GM19025 (cell line): Measurements from ENCODE around the gene ZNF853.
"Not testable (repeated sequence)": the region's sequence is repeated elsewhere in the genome, so short reads cannot be mapped to it uniquely, and the experiment has no call there.

Source experiments
- ATAC-seq: cut with Tn5 transposase; IDR thresholded peaks from one replicate; pipeline ENCODE4 v1.9.1; 2021; ENCODE audit warnings: mild to moderate bottlenecking, low read depth, moderate library complexity; ENCODE audit not compliant: unreplicated experiment

The ZNF853 gene

DNA sequence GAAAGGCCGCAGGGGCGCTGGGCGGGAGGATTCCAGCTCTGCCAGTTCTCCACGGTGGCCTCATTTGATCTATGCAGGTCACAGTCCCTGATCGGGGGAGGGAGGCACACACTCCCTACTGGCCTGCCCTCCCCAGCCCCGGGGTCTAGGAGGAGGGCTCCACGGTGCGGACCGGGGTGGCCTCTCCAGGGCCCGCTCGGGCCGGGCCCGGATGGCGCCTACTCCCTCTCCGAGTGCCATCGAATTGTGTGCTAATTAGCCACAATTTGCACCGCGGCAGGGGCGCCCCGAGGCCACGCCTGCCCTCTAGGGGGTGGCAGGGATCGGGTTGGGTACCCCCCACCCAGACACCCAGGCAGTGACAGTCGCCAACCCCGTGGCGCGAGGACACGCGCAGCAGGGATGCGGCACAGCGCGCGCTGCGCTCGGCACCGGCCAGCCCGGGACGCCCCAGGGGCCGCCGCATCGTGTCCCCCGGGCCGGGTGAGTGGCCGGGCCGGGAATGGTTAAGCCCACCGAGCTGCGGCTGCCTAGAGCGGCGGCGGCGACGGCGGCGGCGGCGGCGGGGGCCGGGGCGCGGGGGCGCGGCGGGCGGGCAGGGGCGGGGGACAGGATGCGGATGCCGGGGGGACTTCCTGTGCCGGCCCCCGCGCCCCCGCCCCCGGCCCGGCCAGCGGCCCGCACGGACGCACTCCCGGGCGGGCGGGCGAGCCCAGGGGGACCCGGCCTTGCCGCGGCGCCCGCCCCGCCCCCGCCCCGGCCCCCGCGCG, at the start of gene ZNF853:
TSS of gene ZNF853 (plus strand) at position 658 of the 770 bp plus-strand sequence. CDS start 565 bp downstream, outside the sequence.
- ATAC-seq: no peak

GRCh38 chr7:6565655-6566054, 49.8 kb upstream of the ZNF853 start:
- ATAC-seq: no peak

GRCh38 chr7:6567886-6568285, 47.5 kb upstream of the ZNF853 start:
- ATAC-seq: no peak

- ATAC-seq: no peak
Measured at GRCh38 chr7:6571160-6571779, 44.1 kb upstream of the ZNF853 start.

GRCh38 chr7:6575281-6576023, 40.0 kb upstream of the ZNF853 start:
- ATAC-seq: no peak

- ATAC-seq: no peak
Measured at GRCh38 chr7:6576024-6576866, 39.2 kb upstream of the ZNF853 start.

DNA sequence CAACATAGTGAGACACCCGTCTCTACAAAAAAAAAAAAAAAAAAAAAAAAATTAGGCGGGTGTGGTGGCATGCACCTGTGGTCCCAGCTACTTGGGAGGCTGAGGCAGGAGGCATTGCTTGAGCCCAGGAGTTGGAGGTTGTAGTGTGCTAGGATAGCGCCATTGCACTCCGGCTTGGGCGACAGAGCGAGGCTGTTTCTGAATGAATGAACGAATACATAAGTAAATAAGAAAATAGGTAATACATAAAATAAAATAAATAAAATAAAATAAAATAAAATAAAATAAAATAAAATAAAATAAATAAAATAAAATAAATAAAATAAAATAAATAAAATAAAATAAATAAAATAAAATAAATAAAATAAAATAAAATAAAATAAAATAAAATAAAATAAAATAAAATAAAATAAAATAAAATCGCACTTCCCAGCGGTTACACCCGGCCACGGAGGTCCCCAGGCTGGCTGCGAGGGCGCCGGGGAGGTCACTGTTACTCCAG, 38.5 kb upstream of the ZNF853 start:
- not testable (repeated sequence) for ATAC-seq

- ATAC-seq: peak; percentile 97
Measured at GRCh38 chr7:6577369-6578113, 37.9 kb upstream of the ZNF853 start, which contains the start of gene ZDHHC4. Gene ZDHHC4, plus strand, starts transcription at chr7:6577454. Its CDS starts 3,108 bp downstream, at chr7:6580562.

GRCh38 chr7:6578114-6579084, 37.0 kb upstream of the ZNF853 start:
- ATAC-seq: no peak

DNA sequence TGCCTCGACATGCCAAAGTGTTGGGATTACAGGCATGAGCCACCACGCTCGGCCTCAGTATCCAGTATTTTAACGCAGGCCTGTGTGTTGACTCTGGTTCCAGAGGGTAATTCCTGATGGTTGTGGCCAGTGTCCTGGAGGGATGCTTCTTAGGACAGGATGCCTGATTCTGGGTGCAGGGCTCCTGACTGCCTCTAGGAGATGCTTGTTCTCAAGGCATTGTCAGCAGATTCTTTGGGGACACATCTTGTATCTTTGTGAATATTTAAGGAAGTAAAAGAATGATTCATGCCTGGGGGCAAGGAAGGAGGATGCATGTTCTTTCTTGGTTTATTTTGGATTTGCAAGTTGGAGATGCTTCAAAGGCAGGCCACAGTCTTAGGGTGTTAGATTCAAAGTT, 36.0 kb upstream of the ZNF853 start:
- no peak for ATAC-seq

GRCh38 chr7:6585746-6586432, 29.5 kb upstream of the ZNF853 start:
- not testable (repeated sequence) for ATAC-seq

DNA sequence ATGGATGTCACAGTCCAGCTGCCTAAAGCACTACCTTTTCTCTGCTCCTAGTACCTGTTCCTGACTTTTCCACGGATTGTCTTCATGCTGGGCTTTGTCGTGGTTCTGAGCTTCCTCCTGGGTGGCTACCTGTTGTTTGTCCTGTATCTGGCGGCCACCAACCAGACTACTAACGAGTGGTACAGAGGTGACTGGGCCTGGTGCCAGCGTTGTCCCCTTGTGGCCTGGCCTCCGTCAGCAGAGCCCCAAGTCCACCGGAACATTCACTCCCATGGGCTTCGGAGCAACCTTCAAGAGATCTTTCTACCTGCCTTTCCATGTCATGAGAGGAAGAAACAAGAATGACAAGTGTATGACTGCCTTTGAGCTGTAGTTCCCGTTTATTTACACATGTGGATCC, 26.8 kb upstream of the ZNF853 start:
- no peak for ATAC-seq

GRCh38 chr7:6589151-6589828, 26.1 kb upstream of the ZNF853 start:
- ATAC-seq: no peak

GRCh38 chr7:6589829-6590644, 25.4 kb upstream of the ZNF853 start, which contains the start of gene INTS15:
Gene INTS15, plus strand, starts transcription at chr7:6590021. Its CDS starts 263 bp downstream, at chr7:6590284.
- peak; percentile 85 for ATAC-seq

GRCh38 chr7:6590645-6591110, 24.7 kb upstream of the ZNF853 start:
- no peak for ATAC-seq

DNA sequence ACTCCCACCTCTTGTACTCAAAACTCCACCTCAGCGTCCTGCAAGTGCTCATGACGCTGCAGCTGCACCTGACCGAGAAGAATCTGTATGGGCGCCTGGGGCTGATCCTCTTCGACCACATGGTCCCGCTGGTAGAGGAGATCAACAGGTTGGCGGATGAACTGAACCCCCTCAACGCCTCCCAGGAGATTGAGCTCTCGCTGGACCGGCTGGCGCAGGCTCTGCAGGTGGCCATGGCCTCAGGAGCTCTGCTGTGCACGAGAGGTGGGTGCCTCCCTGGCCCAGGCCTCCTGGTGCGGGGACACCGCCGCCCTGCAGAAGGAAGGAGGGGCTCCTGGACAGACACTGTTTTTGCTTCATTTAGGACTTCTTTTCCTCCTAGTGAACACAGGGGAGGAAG, 15.3 kb upstream of the ZNF853 start:
- ATAC-seq: no peak
